ENCODE results near the gene NOP16. TPM values are rescaled to one million over a fixed set of nuclear protein-coding genes. Genes with fewer than 3 reads are reported as not detected.

The NOP16 gene
- total RNA-seq, 1 experiment from 2014 or later = 43.5 TPM

- Histone ChIP-seq H3K4me1 (replicated peaks) (peaks cover 14% of the 10 kb centered on the region), H3K4me3 (peak overlapping the region; percentile 55), H3K27me3 (replicated peaks) (no peaks in the 10 kb centered on the region), H3K36me3 (peaks cover 84% of the 10 kb centered on the region), H3K9me3 (replicated peaks) (no peaks in the 10 kb centered on the region), H3K27ac (peak overlapping the region; percentile 67)
- no peak for DNase-seq (ENCODE audit: low read depth in 1 of 2, low spot score in 2 of 2)
These were observed 375 bp downstream of the NOP16 start for GRCh38 chr5:176388003-176388443.

GRCh38 chr5:176387384-176387925 lies 943 bp downstream of the NOP16 start:
- Histone ChIP-seq H3K27me3 (replicated peaks) (no peaks in the 10 kb centered on the region), H3K27ac (peak overlapping the region; percentile 67; the same call in 1 of the 2 replicates), H3K36me3 (peaks cover 84% of the 10 kb centered on the region), H3K9me3 (replicated peaks) (no peaks in the 10 kb centered on the region), H3K4me3 (peak overlapping the region; percentile 55), H3K4me1 (replicated peaks) (peaks cover 14% of the 10 kb centered on the region)
- no peak for DNase-seq (ENCODE audit: low read depth in 1 of 2, low spot score in 2 of 2)

- DNase-seq (ENCODE audit: low read depth in 1 of 2, low spot score in 2 of 2) = no peak
- Histone ChIP-seq H3K4me3 (no peak overlapping the region), H3K36me3 (peaks cover 84% of the 10 kb centered on the region)
These were observed 1.9 kb downstream of the NOP16 start for GRCh38 chr5:176386491-176386890.

GRCh38 chr5:176384991-176385390 lies 3.4 kb downstream of the NOP16 start:
- no peak for DNase-seq (ENCODE audit: low read depth in 1 of 2, low spot score in 2 of 2)
- Histone ChIP-seq H3K4me3 (no peak overlapping the region), H3K36me3 (peaks cover 81% of the 10 kb centered on the region), H3K9me3 (replicated peaks) (no peaks in the 10 kb centered on the region), H3K27ac (no peak overlapping the region), H3K27me3 (replicated peaks) (no peaks in the 10 kb centered on the region), H3K4me1 (replicated peaks) (peaks cover 14% of the 10 kb centered on the region)

More at GRCh38 chr5:176386491-176386890, 1.9 kb downstream of the NOP16 start:
- Histone ChIP-seq H3K4me1 (replicated peaks) (peaks cover 14% of the 10 kb centered on the region), H3K27me3 (replicated peaks) (no peaks in the 10 kb centered on the region), H3K9me3 (replicated peaks) (no peaks in the 10 kb centered on the region), H3K27ac (no peak overlapping the region)

GRCh38 chr5:176384366-176384930 lies 4.0 kb downstream of the NOP16 start:
- H3K36me3 ChIP-seq = peaks cover 82% of the 10 kb centered on the region
- no peak for DNase-seq (ENCODE audit: low read depth in 1 of 2, low spot score in 2 of 2)
- no peaks in the 10 kb centered on the region for H3K27me3 ChIP-seq (replicated peaks)
- no peaks in the 10 kb centered on the region for H3K9me3 ChIP-seq (replicated peaks)
- H3K27ac ChIP-seq = no peak overlapping the region
- H3K4me1 ChIP-seq (replicated peaks) = peaks cover 9% of the 10 kb centered on the region
- no peak overlapping the region for H3K4me3 ChIP-seq

GRCh38 chr5:176383961-176384360 lies 4.4 kb downstream of the NOP16 start:
- H3K4me1 ChIP-seq (replicated peaks) = peaks cover 9% of the 10 kb centered on the region
- no peaks in the 10 kb centered on the region for H3K27me3 ChIP-seq (replicated peaks)
- H3K9me3 ChIP-seq (replicated peaks) = no peaks in the 10 kb centered on the region
- no peak overlapping the region for H3K4me3 ChIP-seq
- H3K36me3 ChIP-seq = peaks cover 83% of the 10 kb centered on the region
- no peak overlapping the region for H3K27ac ChIP-seq
- DNase-seq (ENCODE audit: low read depth in 1 of 2, low spot score in 2 of 2) = no peak

- Histone ChIP-seq H3K36me3 (peaks cover 84% of the 10 kb centered on the region), H3K4me1 (replicated peaks) (peaks cover 9% of the 10 kb centered on the region), H3K4me3 (no peak overlapping the region), H3K27ac (no peak overlapping the region), H3K9me3 (replicated peaks) (no peaks in the 10 kb centered on the region), H3K27me3 (replicated peaks) (no peaks in the 10 kb centered on the region)
- no peak for DNase-seq (ENCODE audit: low read depth in 1 of 2, low spot score in 2 of 2)
These were observed 5.0 kb downstream of the NOP16 start for GRCh38 chr5:176383248-176383905.

GRCh38 chr5:176382721-176383120 lies 5.7 kb downstream of the NOP16 start:
- peaks cover 80% of the 10 kb centered on the region for H3K36me3 ChIP-seq
- H3K4me1 ChIP-seq (replicated peaks) = peaks cover 8% of the 10 kb centered on the region
- no peak for DNase-seq (ENCODE audit: low read depth in 1 of 2, low spot score in 2 of 2)
- no peak overlapping the region for H3K4me3 ChIP-seq
- H3K27me3 ChIP-seq (replicated peaks) = no peaks in the 10 kb centered on the region
- no peaks in the 10 kb centered on the region for H3K9me3 ChIP-seq (replicated peaks)
- no peak overlapping the region for H3K27ac ChIP-seq

GRCh38 chr5:176381979-176382378 lies 6.4 kb downstream of the NOP16 start:
- Histone ChIP-seq H3K27ac (no peak overlapping the region), H3K36me3 (peaks cover 74% of the 10 kb centered on the region), H3K4me3 (no peak overlapping the region), H3K9me3 (replicated peaks) (no peaks in the 10 kb centered on the region), H3K4me1 (replicated peaks) (peaks cover under 1% of the 10 kb centered on the region), H3K27me3 (replicated peaks) (no peaks in the 10 kb centered on the region)
- no peak for DNase-seq (ENCODE audit: low read depth in 1 of 2, low spot score in 2 of 2)

GRCh38 chr5:176381423-176381822 lies 7.0 kb downstream of the NOP16 start:
- Histone ChIP-seq H3K4me3 (no peak overlapping the region), H3K4me1 (replicated peaks) (no peaks in the 10 kb centered on the region), H3K27ac (no peak overlapping the region), H3K27me3 (replicated peaks) (no peaks in the 10 kb centered on the region), H3K36me3 (peaks cover 70% of the 10 kb centered on the region), H3K9me3 (replicated peaks) (no peaks in the 10 kb centered on the region)
- DNase-seq (ENCODE audit: low read depth in 1 of 2, low spot score in 2 of 2) = no peak

GRCh38 chr5:176379881-176380280 lies 8.5 kb downstream of the NOP16 start:
- no peak overlapping the region for H3K27ac ChIP-seq
- H3K4me3 ChIP-seq = no peak overlapping the region
- no peaks in the 10 kb centered on the region for H3K4me1 ChIP-seq (replicated peaks)
- H3K9me3 ChIP-seq (replicated peaks) = no peaks in the 10 kb centered on the region
- H3K36me3 ChIP-seq = peaks cover 54% of the 10 kb centered on the region
- no peak for DNase-seq (ENCODE audit: low read depth in 1 of 2, low spot score in 2 of 2)
- no peaks in the 10 kb centered on the region for H3K27me3 ChIP-seq (replicated peaks)

- H3K36me3 ChIP-seq = peaks cover under 1% of the 10 kb centered on the region; the same call in 1 of the 2 replicates
- no peaks in the 10 kb centered on the region for H3K9me3 ChIP-seq (replicated peaks)
- H3K4me3 ChIP-seq = no peak overlapping the region
- no peak overlapping the region for H3K27ac ChIP-seq
- H3K27me3 ChIP-seq (replicated peaks) = no peaks in the 10 kb centered on the region
- no peak for DNase-seq (ENCODE audit: low read depth in 1 of 2, low spot score in 2 of 2)
- H3K4me1 ChIP-seq (replicated peaks) = no peaks in the 10 kb centered on the region
These were observed 15.1 kb downstream of the NOP16 start for GRCh38 chr5:176373100-176373818.

GRCh38 chr5:176371621-176372539 lies 16.5 kb downstream of the NOP16 start:
- no peak for DNase-seq (ENCODE audit: low read depth in 1 of 2, low spot score in 2 of 2)
- no peak overlapping the region for H3K27ac ChIP-seq
- H3K4me1 ChIP-seq (replicated peaks) = no peaks in the 10 kb centered on the region
- no peaks in the 10 kb centered on the region for H3K9me3 ChIP-seq (replicated peaks)
- no peaks in the 10 kb centered on the region for H3K27me3 ChIP-seq (replicated peaks)
- H3K36me3 ChIP-seq = no peaks in the 10 kb centered on the region; the same call in 1 of the 2 replicates
- no peak overlapping the region for H3K4me3 ChIP-seq
